Measurements from ENCODE around the gene MON1B. TPM values are rescaled to one million over a fixed set of nuclear protein-coding genes. Genes with fewer than 3 reads are reported as not detected.

MON1B gene
- polyA plus RNA-seq, 1 donor from 2014 or later: 33.2 TPM

GRCh38 chr16:77250400-77250799 lies 59.4 kb downstream of the MON1B start:
- Mint-ChIP-seq H3K36me3 (no peaks in the 10 kb centered on the region), H3K4me1 (no peaks in the 10 kb centered on the region), H3K27ac (no peak overlapping the region), H3K4me3 (no peak overlapping the region), H3K9me3 (peaks cover 0 to 3% (median 0%) of the 10 kb centered on the region in 3 donors), H3K27me3 (peaks cover 2% of the 10 kb centered on the region)

Other genes with a start within 250 kb of the MON1B start
- gene SYCE1L, start 8.2 kb downstream of the MON1B start, polyA plus RNA-seq: 1.1 TPM
- gene ADAMTS18, start 243.8 kb downstream of the MON1B start, polyA plus RNA-seq: not detected

Data from IgD-negative memory B cell (primary cell).